Gastrocnemius medialis (tissue), 4 donors: ENCODE measurements around the gene CSNK1D. TPM values are rescaled to one million over a fixed set of nuclear protein-coding genes. Genes with fewer than 3 reads are reported as not detected.

Experiments
- ATAC-seq, 2 donors: fragments of 150-250 bp; one replicate each; pipeline ENCODE4 v1.9.1; 2016
- DNase-seq, 2 donors: peaks; one replicate each; pipeline ENCODE4 v3.0.0-alpha.2; 2019
- H3K27ac ChIP-seq, 4 donors: fragments of 200-600 bp; sonication (generic); 1 replicate in 1 of 4; 2 replicates in 3 of 4; pipeline ENCODE4 v1.5.1; 2016 to 2018; ENCODE audit warnings: mild to moderate bottlenecking in 2 of 4, moderate library complexity in 1 of 4
- H3K27me3 ChIP-seq, 3 donors: fragments of 200-600 bp; sonication (generic) in 2 of 3; 1 replicate in 1 of 3; 2 replicates in 2 of 3; pipeline versions ENCODE4 v1.5.1 to v1.6.0; 2016 to 2019; ENCODE audit warnings: mild to moderate bottlenecking in 1 of 3, moderate library complexity in 1 of 3
- H3K36me3 ChIP-seq, 2 donors: fragments of 200-600 bp; sonication (generic) in 1 of 2; one replicate each; pipeline ENCODE4 v1.5.1; 2017 to 2018
- H3K4me1 ChIP-seq, 2 donors: fragments of 200-600 bp; sonication (generic) in 1 of 2; one replicate each; pipeline ENCODE4 v1.5.1; 2016 to 2017; ENCODE audit warnings: mild to moderate bottlenecking in 2 of 2
- H3K4me3 ChIP-seq, 4 donors: fragments of 200-600 bp; sonication (generic) in 3 of 4; 1 replicate in 1 of 4; 2 replicates in 3 of 4; pipeline ENCODE4 v1.5.1; 2016 to 2019; ENCODE audit warnings: mild to moderate bottlenecking in 2 of 4
- H3K9me3 ChIP-seq, 3 donors: fragments of 200-600 bp; sonication (generic) in 2 of 3; 1 replicate in 1 of 3; 2 replicates in 2 of 3; pipeline ENCODE4 v1.5.1; 2016 to 2019
- POLR2A ChIP-seq, 2 donors: fragments of 450-650 bp; IDR thresholded peaks; one replicate each; pipeline ENCODE4 v1.6.1; 2017; ENCODE audit warnings: antibody characterized with exemption in 2 of 2, mild to moderate bottlenecking in 2 of 2, moderate library complexity in 2 of 2
- in situ Hi-C, 4 donors: fragments of 200-750 bp; cut with MboI; loops; one replicate each; pipeline versions ENCODE4 v1.15.0 to v1.8.0; 2017; ENCODE audit warnings: low sequenced_read_pairs in 4 of 4
- intact Hi-C: fragments of 100-400 bp; cut with DNase I; formaldehyde crosslinking; loops from one replicate; pipeline ENCODE4 v1.15.1; 2023; ENCODE audit warnings: low total_unique reads
- total RNA-seq, 4 donors: library from RNA; depleted of rRNA; stranded (reverse); fragments of >200 nt; gene quantifications; one replicate each; pipeline versions ENCODE4 v1.1.0 to v1.2.3, GENCODE V29; 2016
- TF ChIP-seq, protein P1 (sequence below), 5 experiments: fragments of 450-650 bp in 3 of 5; fragments of 200-600 bp in 2 of 5; sonication (generic) in 2 of 5; IDR thresholded peaks in 4 of 5; conservative IDR thresholded peaks in 1 of 5; 1 replicate in 4 of 5; 2 replicates in 1 of 5; pipeline ENCODE4 v1.5.1; 2016 to 2019; ENCODE audit warnings: antibody characterized with exemption in 5 of 5, mild to moderate bottlenecking in 3 of 5, moderate library complexity in 3 of 5

The CSNK1D gene
- total RNA-seq, 4 donors from 2014 or later = 34.0 to 55.2 (median 47.3) TPM

DNA sequence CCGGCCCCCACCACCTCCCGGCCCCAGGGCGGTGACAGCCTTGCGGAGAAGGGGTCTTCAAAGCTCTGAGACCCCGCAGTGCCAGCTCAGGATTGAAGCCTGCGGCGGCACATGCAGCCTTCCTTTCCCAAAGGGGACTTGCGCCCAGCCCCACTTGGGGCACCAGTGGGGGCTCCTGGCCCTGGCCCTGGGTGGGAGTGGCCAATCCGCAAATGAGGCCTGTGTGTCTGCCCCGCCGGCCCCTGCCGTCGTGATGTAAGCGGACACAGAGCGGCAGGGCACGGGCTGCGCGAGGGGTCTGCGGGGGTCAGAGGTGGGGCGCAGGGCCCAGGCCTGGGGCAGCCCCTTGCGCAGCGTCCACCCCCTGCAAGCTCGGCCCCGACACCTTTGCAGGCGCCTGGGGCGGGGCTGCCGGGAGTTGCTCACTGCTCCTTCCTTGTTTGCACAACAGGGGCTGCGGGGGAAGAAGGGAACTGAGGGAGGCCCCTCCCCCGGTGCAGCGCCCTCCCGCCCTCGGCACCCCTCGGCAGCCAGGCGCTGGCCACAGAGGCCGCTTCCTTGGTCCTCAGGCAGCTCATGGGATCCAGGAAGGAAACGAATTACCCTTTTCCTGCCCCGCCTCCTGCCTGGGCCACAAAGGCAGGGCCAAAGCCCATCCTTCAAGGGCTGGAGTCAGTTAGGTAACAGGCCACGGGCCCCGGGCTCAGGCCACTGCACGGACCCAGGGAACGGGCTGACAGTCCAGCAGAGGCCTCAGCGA, 41.8 kb downstream of the CSNK1D start:
- TF ChIP-seq, protein P1, sequence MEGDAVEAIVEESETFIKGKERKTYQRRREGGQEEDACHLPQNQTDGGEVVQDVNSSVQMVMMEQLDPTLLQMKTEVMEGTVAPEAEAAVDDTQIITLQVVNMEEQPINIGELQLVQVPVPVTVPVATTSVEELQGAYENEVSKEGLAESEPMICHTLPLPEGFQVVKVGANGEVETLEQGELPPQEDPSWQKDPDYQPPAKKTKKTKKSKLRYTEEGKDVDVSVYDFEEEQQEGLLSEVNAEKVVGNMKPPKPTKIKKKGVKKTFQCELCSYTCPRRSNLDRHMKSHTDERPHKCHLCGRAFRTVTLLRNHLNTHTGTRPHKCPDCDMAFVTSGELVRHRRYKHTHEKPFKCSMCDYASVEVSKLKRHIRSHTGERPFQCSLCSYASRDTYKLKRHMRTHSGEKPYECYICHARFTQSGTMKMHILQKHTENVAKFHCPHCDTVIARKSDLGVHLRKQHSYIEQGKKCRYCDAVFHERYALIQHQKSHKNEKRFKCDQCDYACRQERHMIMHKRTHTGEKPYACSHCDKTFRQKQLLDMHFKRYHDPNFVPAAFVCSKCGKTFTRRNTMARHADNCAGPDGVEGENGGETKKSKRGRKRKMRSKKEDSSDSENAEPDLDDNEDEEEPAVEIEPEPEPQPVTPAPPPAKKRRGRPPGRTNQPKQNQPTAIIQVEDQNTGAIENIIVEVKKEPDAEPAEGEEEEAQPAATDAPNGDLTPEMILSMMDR (IDR thresholded peaks at IDR 0.05 in 4 of 5, conservative IDR thresholded peaks at IDR 0.05 in 1 of 5) = no peak
- peak; percentile 57 to 78 for TF ChIP-seq POLR2A (IDR thresholded peaks at IDR 0.05)
- in situ Hi-C loops (no loop called here), intact Hi-C loops (no loop called here)
- Histone ChIP-seq H3K27ac (peak overlapping the region; percentile 90 to 98 (median 93)), H3K4me3 (peak overlapping the region; percentile 66 to 76 (median 68)), H3K9me3 (no peaks in the 10 kb centered on the region), H3K27me3 (no peaks in the 10 kb centered on the region), H3K4me1 (peaks cover 57 to 70% of the 10 kb centered on the region in 2 donors), H3K36me3 (peaks cover 0 to 2% of the 10 kb centered on the region in 2 donors)
- peak in 1 of 2 donors; percentile 2 for ATAC-seq
- peak; percentile 64 to 81 for DNase-seq

DNA sequence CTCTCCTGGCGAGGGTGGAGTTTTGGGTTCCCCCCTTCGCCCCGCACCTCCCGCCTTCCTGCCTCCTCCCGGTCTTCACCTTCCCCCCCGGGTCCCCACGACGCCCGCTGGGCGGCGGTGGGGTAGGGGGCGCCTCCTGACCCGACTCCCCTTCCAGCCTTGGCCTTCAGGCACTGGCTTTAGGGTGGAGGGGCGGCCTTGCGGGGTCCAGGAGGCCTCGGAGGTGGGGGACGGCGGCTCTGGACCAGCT, 42.3 kb downstream of the CSNK1D start:
- TF ChIP-seq, protein P1 (IDR thresholded peaks at IDR 0.05 in 4 of 5, conservative IDR thresholded peaks at IDR 0.05 in 1 of 5) = no peak
- no peak for TF ChIP-seq POLR2A (IDR thresholded peaks at IDR 0.05)
- in situ Hi-C loops (no loop called here), intact Hi-C loops (no loop called here)
- no peaks in the 10 kb centered on the region for H3K27me3 ChIP-seq
- DNase-seq (no peak), ATAC-seq (no peak)
- no peaks in the 10 kb centered on the region for H3K36me3 ChIP-seq
- peak overlapping the region; percentile 66 to 76 (median 68) for H3K4me3 ChIP-seq
- peak overlapping the region; percentile 90 to 98 (median 93) for H3K27ac ChIP-seq
- no peaks in the 10 kb centered on the region for H3K9me3 ChIP-seq
- H3K4me1 ChIP-seq = peaks cover 58 to 69% of the 10 kb centered on the region in 2 donors

DNA sequence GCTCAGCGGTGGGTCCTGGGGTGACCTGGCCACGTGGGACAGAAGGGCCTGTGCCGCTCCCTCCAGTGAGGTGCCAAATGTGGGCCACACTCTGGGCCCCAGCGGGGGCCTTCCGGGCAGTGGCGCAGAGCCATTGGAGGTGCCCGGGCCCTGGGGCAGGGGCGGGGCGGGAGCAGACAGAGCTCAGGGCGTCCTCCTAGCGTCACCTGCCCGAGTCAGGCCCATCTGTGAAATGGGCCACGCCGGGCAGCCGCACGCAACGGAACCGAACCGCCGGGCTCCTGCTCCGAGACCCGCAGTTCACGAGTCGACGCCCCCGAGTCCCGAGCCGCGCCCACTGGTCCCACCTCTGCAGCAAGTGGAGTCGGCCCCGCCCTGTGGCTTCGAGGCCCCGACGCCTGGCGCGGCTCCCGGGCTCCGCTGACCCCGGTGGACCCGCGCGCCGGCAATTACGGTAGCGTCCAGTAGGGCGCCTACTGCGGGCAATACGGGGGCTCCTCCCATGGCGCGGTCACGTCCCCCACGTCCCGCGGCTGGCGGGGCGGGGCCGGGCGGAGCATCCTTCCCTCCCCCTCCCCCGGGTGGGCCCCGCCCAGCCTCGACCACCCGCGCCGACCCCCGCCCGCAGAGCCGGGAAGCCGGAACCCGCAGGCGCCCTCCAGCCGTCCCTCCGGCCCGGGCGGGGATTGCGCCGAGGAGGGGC, 42.7 kb downstream of the CSNK1D start:
- intact Hi-C loops = no loop called here
- peaks cover 58 to 70% of the 10 kb centered on the region in 2 donors for H3K4me1 ChIP-seq
- peak overlapping the region; percentile 66 to 76 (median 68) for H3K4me3 ChIP-seq
- H3K27ac ChIP-seq = peak overlapping the region; percentile 90 to 98 (median 93)
- no peaks in the 10 kb centered on the region for H3K27me3 ChIP-seq
- in situ Hi-C loops = no loop called here
- no peaks in the 10 kb centered on the region for H3K36me3 ChIP-seq
- H3K9me3 ChIP-seq = no peaks in the 10 kb centered on the region
- DNase-seq (peak in 1 of 2 donors; percentile 80), ATAC-seq (peak; percentile 6 to 8)
- peak; percentile 47 to 73 for TF ChIP-seq POLR2A (IDR thresholded peaks at IDR 0.05)
- TF ChIP-seq, protein P1 (IDR thresholded peaks at IDR 0.05 in 4 of 5, conservative IDR thresholded peaks at IDR 0.05 in 1 of 5) = peak; percentile 46 to 74 (median 64)

DNA sequence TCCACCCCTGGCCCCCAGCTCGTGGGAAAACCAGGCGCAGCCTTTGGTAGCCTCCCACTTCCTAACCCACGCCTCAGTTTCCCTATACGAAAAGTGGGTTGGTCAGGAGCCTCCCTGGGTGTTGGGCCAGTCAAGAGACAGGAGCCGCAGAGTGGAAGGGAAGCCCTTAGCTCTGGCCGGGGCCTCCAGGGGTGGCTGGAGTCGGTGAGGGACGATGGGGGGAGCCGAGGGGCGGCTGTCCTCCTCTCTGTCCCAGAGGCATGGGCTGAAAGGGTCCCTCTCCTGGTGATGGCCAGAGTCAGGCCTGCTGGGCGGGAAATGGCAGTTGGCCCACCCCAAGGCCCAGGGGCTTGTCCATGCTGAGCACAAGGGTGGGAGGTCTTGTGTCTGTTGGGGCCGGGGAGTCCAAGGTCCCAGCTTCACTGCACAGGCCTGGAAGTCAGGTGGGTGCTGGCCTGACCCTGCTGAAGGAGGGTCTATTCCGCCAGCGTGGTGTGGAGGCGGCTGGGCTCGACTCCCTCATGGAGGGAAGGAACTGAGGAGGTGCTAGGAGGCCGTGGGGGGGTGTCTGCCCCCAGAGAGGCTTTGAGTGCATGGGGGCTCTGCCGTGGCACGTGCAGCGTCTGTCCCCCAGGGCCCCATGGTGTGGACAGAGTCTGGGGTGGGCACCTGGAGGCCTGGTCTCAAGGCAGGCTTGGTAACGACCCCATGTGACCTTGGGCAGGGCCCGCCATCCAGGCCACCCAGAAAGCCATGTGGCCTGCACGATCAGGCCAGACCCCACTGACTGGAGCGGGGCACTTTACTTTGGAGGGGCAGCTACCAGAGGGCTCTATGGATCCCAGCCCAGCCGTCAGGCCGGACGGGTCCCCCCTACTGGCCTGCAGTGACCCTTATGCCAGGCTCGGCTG, 43.5 kb downstream of the CSNK1D start:
- Histone ChIP-seq H3K36me3 (no peaks in the 10 kb centered on the region), H3K4me1 (peaks cover 57 to 70% of the 10 kb centered on the region in 2 donors), H3K4me3 (peak overlapping the region; percentile 66 to 76 (median 68)), H3K27ac (peak overlapping the region; percentile 90 to 98 (median 93)), H3K9me3 (no peaks in the 10 kb centered on the region), H3K27me3 (no peaks in the 10 kb centered on the region)
- ATAC-seq = no peak
- in situ Hi-C loops = no loop called here
- peak in 1 of 2 donors; percentile 39 for DNase-seq
- no peak for TF ChIP-seq POLR2A (IDR thresholded peaks at IDR 0.05)
- TF ChIP-seq, protein P1 (IDR thresholded peaks at IDR 0.05 in 4 of 5, conservative IDR thresholded peaks at IDR 0.05 in 1 of 5) = no peak
- intact Hi-C loops = no loop called here
